ENCODE measurements around the gene SMG9.
A peak's percentile ranks its signal among the peaks of the same experiment; 100 is the strongest.

Gene SMG9

GRCh38 chr19:43727593-43727853 is 27.2 kb downstream of the SMG9 start:
- DNase-seq (ENCODE audit: low read depth) = no peak
- TF ChIP-seq MAX (IDR thresholded peaks at IDR 0.05; ENCODE audit: low read depth, low read length) = no peak
- no peak for TF ChIP-seq CTCF (IDR thresholded peaks at IDR 0.05; ENCODE audit: low read depth, low read length)
- no peak for TF ChIP-seq POLR2A (IDR thresholded peaks at IDR 0.05; ENCODE audit: extremely low read depth, insufficient read length)
- H3K4me3 ChIP-seq (ENCODE audit: low read depth, low read length) = no peak overlapping the region

GRCh38 chr19:43726736-43727592 is 27.8 kb downstream of the SMG9 start:
- TF ChIP-seq MAX (IDR thresholded peaks at IDR 0.05; ENCODE audit: low read depth, low read length) = no peak
- peak; percentile 18 for DNase-seq (ENCODE audit: low read depth)
- no peak overlapping the region for H3K4me3 ChIP-seq (ENCODE audit: low read depth, low read length)

- no peak for DNase-seq (ENCODE audit: low read depth)
- no peak overlapping the region for H3K4me3 ChIP-seq (ENCODE audit: low read depth, low read length)
- TF ChIP-seq MYC (IDR thresholded peaks at IDR 0.05; ENCODE audit: low read depth, low read length) = no peak
- no peak for TF ChIP-seq CTCF (IDR thresholded peaks at IDR 0.05; ENCODE audit: low read depth, low read length)
- TF ChIP-seq MAX (IDR thresholded peaks at IDR 0.05; ENCODE audit: low read depth, low read length) = no peak
- TF ChIP-seq POLR2A (IDR thresholded peaks at IDR 0.05; ENCODE audit: extremely low read depth, insufficient read length) = no peak
Measured at GRCh38 chr19:43725468-43725867, 29.3 kb downstream of the SMG9 start.

GRCh38 chr19:43724896-43725295 is 29.9 kb downstream of the SMG9 start:
- H3K4me3 ChIP-seq (ENCODE audit: low read depth, low read length) = no peak overlapping the region
- DNase-seq (ENCODE audit: low read depth) = no peak
- TF ChIP-seq CTCF (IDR thresholded peaks at IDR 0.05; ENCODE audit: low read depth, low read length) (no peak), POLR2A (IDR thresholded peaks at IDR 0.05; ENCODE audit: extremely low read depth, insufficient read length) (no peak), MAX (IDR thresholded peaks at IDR 0.05; ENCODE audit: low read depth, low read length) (no peak), MYC (IDR thresholded peaks at IDR 0.05; ENCODE audit: low read depth, low read length) (no peak)

GRCh38 chr19:43723588-43723987 is 31.2 kb downstream of the SMG9 start:
- H3K4me3 ChIP-seq (ENCODE audit: low read depth, low read length) = no peak overlapping the region
- no peak for TF ChIP-seq MAX (IDR thresholded peaks at IDR 0.05; ENCODE audit: low read depth, low read length)
- peak; percentile 8 for TF ChIP-seq CTCF (IDR thresholded peaks at IDR 0.05; ENCODE audit: low read depth, low read length)
- TF ChIP-seq MYC (IDR thresholded peaks at IDR 0.05; ENCODE audit: low read depth, low read length) = no peak
- no peak for TF ChIP-seq POLR2A (IDR thresholded peaks at IDR 0.05; ENCODE audit: extremely low read depth, insufficient read length)
- DNase-seq (ENCODE audit: low read depth) = no peak

- DNase-seq (ENCODE audit: low read depth) = no peak
- no peak overlapping the region for H3K4me3 ChIP-seq (ENCODE audit: low read depth, low read length)
- TF ChIP-seq CTCF (IDR thresholded peaks at IDR 0.05; ENCODE audit: low read depth, low read length) = no peak
- no peak for TF ChIP-seq MYC (IDR thresholded peaks at IDR 0.05; ENCODE audit: low read depth, low read length)
- no peak for TF ChIP-seq MAX (IDR thresholded peaks at IDR 0.05; ENCODE audit: low read depth, low read length)
- TF ChIP-seq POLR2A (IDR thresholded peaks at IDR 0.05; ENCODE audit: extremely low read depth, insufficient read length) = no peak
Measured at GRCh38 chr19:43721469-43722048, 33.2 kb downstream of the SMG9 start.

Measured in NB4 (cell line).